Colonic mucosa (tissue), 4 donors: ENCODE results near the gene FARSB. TPM values are rescaled to one million over a fixed set of nuclear protein-coding genes. Genes with fewer than 3 reads are reported as not detected.

Source experiments
- DNase-seq: peaks from one replicate; pipeline ENCODE4 v3.0.0-alpha.2; 2020
- H3K27ac ChIP-seq: fragments of 200-600 bp; one replicate; pipeline ENCODE4 v1.8.0; 2021
- H3K27me3 ChIP-seq: fragments of 200-600 bp; one replicate; pipeline ENCODE4 v1.8.0; 2021
- H3K36me3 ChIP-seq: fragments of 200-600 bp; one replicate; pipeline ENCODE4 v1.8.0; 2021
- H3K4me1 ChIP-seq: fragments of 200-600 bp; one replicate; pipeline ENCODE4 v1.8.0; 2021; ENCODE audit warnings: mild to moderate bottlenecking
- H3K4me3 ChIP-seq: fragments of 200-600 bp; one replicate; pipeline ENCODE4 v1.8.0; 2021
- H3K9ac ChIP-seq, 2 donors: one replicate each; pipeline ENCODE4 v1.7.0; 2013; ENCODE audit warnings: control low read depth in 2 of 2, low read depth in 2 of 2, low read length in 2 of 2
- H3K9me3 ChIP-seq: fragments of 200-600 bp; one replicate; pipeline ENCODE4 v1.8.0; 2021
- CTCF ChIP-seq: fragments of 200-600 bp; IDR thresholded peaks from one replicate; pipeline ENCODE4 v1.8.0; 2022; ENCODE audit warnings: antibody characterized with exemption, mild to moderate bottlenecking
- intact Hi-C: fragments of 100-400 bp; cut with DNase I; formaldehyde crosslinking; loops from one replicate; pipeline ENCODE4 v1.14.1; 2022
- total RNA-seq, 2 donors: library from RNA; stranded (reverse); fragmentation: NEBNext Ultra II Directional in 1 of 2; extraction: Animal tissue kit (Norgen Biotek cat#: 25700) in 1 of 2; gene quantifications; one replicate each; pipeline ENCODE4 v1.2.1, GENCODE V29; 2021
- donor health status: healthy.
- donor health status: DM: no; HTN: no; CAD: no.
- donor health status: DM: no; HTN: no; CAD: no.

FARSB gene
- total RNA-seq, 2 donors from 2014 or later, result 21.9 to 34.6 TPM

- TF ChIP-seq CTCF, result no peak
- no peak for DNase-seq
- H3K4me1 ChIP-seq, result no peaks in the 10 kb centered on the region
- intact Hi-C loops, result loop anchor here (5.0 to 10.0 kb wide), 2 partner anchors 244 to 506 kb away; no protein-coding TSS in a partner anchor
- no peak overlapping the region for H3K4me3 ChIP-seq
- H3K9me3 ChIP-seq, result no peaks in the 10 kb centered on the region
- no peaks in the 10 kb centered on the region for H3K36me3 ChIP-seq
- no peak overlapping the region for H3K9ac ChIP-seq
- H3K27ac ChIP-seq, result no peak overlapping the region
- no peaks in the 10 kb centered on the region for H3K27me3 ChIP-seq
These were observed 94.7 kb downstream of the FARSB start for GRCh38 chr2:222561151-222561550.

- no peak for TF ChIP-seq CTCF
- no peak overlapping the region for H3K4me3 ChIP-seq
- no peak overlapping the region for H3K9ac ChIP-seq
- intact Hi-C loops, result no loop called here
- H3K27ac ChIP-seq, result no peak overlapping the region
- H3K36me3 ChIP-seq, result no peaks in the 10 kb centered on the region
- H3K4me1 ChIP-seq, result no peaks in the 10 kb centered on the region
- H3K27me3 ChIP-seq, result no peaks in the 10 kb centered on the region
- no peaks in the 10 kb centered on the region for H3K9me3 ChIP-seq
- DNase-seq, result no peak
These were observed 101.4 kb downstream of the FARSB start for GRCh38 chr2:222554517-222554916.

- no peaks in the 10 kb centered on the region for H3K36me3 ChIP-seq
- H3K4me3 ChIP-seq, result no peak overlapping the region
- no peak for DNase-seq
- H3K4me1 ChIP-seq, result no peaks in the 10 kb centered on the region
- no peaks in the 10 kb centered on the region for H3K9me3 ChIP-seq
- H3K27ac ChIP-seq, result no peak overlapping the region
- no peak for TF ChIP-seq CTCF
- H3K27me3 ChIP-seq, result no peaks in the 10 kb centered on the region
- no peak overlapping the region for H3K9ac ChIP-seq
- intact Hi-C loops, result no loop called here
These were observed 106.9 kb downstream of the FARSB start for GRCh38 chr2:222548992-222549391.

- no peaks in the 10 kb centered on the region for H3K36me3 ChIP-seq
- H3K27me3 ChIP-seq, result no peaks in the 10 kb centered on the region
- H3K4me3 ChIP-seq, result no peak overlapping the region
- H3K4me1 ChIP-seq, result no peaks in the 10 kb centered on the region
- no peak for TF ChIP-seq CTCF
- no peak overlapping the region for H3K27ac ChIP-seq
- intact Hi-C loops, result no loop called here
- H3K9ac ChIP-seq, result no peak overlapping the region
- DNase-seq, result no peak
- H3K9me3 ChIP-seq, result no peaks in the 10 kb centered on the region
These were observed 108.8 kb downstream of the FARSB start for GRCh38 chr2:222547083-222547482.

GRCh38 chr2:222545823-222546795 lies 109.8 kb downstream of the FARSB start:
- Histone ChIP-seq H3K27ac (no peak overlapping the region), H3K9ac (no peak overlapping the region), H3K27me3 (no peaks in the 10 kb centered on the region), H3K4me3 (no peak overlapping the region), H3K9me3 (no peaks in the 10 kb centered on the region), H3K36me3 (no peaks in the 10 kb centered on the region), H3K4me1 (no peaks in the 10 kb centered on the region)
- no peak for DNase-seq
- intact Hi-C loops, result no loop called here
- no peak for TF ChIP-seq CTCF
